Femur (tissue), 1 donor: ENCODE results near the gene ARSH.
"Not testable (repeated sequence)": the region's sequence is repeated elsewhere in the genome, so short reads cannot be mapped to it uniquely, and the experiment has no call there.

Source experiments
- DNase-seq: peaks from one replicate; pipeline ENCODE4 v3.0.0-alpha.2; 2017

The ARSH gene

GRCh38 chrX:3044196-3044595 lies 37.9 kb downstream of the ARSH start:
- no peak for DNase-seq

- no peak for DNase-seq
Observed at GRCh38 chrX:3044671-3045070, 38.3 kb downstream of the ARSH start.

- no peak for DNase-seq
Observed at GRCh38 chrX:3046253-3047240, 40.2 kb downstream of the ARSH start.

- not testable (repeated sequence) for DNase-seq
Observed at GRCh38 chrX:3050523-3051175, 44.3 kb downstream of the ARSH start.

- DNase-seq, result no peak
Observed at GRCh38 chrX:3052860-3053259, 46.5 kb downstream of the ARSH start.

GRCh38 chrX:3066555-3066954 lies 60.2 kb downstream of the ARSH start:
- DNase-seq, result no peak

GRCh38 chrX:3075959-3076358 lies 69.6 kb downstream of the ARSH start:
- DNase-seq, result no peak

GRCh38 chrX:3076416-3076991 lies 70.2 kb downstream of the ARSH start:
- DNase-seq, result no peak
